ENCODE data around the gene STX5.
A peak's percentile ranks its signal among the peaks of the same experiment; 100 is the strongest.

STX5 gene, protein sequence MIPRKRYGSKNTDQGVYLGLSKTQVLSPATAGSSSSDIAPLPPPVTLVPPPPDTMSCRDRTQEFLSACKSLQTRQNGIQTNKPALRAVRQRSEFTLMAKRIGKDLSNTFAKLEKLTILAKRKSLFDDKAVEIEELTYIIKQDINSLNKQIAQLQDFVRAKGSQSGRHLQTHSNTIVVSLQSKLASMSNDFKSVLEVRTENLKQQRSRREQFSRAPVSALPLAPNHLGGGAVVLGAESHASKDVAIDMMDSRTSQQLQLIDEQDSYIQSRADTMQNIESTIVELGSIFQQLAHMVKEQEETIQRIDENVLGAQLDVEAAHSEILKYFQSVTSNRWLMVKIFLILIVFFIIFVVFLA

DNA sequence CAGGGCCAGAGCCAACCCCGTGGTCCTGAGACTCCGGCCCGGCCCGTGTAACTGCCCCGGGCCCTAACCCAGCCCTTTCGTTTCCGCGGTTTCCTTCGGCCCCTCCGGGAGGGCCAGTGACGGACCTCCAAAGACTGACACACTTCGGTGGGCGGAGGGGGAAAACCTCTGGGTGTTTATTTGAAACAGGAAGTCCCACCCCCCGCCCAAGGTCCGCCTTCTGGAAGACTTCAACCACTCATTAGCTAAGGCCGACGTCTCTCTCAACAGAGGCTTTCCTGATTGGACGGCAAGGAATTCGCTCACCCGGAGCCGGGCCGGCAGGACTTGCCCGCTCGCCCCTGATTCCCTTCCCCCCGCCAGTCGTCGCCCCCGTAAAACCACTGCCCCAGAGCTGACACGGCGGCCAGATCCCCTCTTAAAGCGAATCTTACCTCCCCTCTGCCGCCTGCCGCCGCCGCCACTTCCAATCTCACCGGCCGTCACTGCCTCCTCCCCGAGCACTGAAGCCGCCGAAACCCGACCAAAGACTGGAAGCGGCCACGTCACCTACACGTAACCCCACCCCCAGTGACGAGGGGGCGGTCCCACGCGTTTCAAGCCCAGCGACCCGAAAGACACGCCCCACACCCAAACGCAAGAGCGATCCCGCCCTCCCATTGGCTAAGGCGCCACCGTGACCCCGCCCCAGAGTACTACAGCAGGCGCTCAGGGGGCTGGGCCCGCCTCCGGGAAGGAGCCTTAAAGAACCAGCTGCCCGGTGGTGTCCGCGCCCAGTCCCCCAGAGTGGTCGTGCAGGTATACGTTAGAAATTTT lies at the start of gene STX5:
Gene STX5 (minus strand): TSS at position 532 of the 816 bp plus-strand sequence. CDS start 808 bp downstream, outside the sequence.
- Histone ChIP-seq H3K4me3 (ENCODE audit: low read length) (peak within 1 kb of the TSS; percentile 97), H3K9ac (ENCODE audit: low read depth, low read length) (peak within 1 kb of the TSS; percentile 94), H3K27me3 (ENCODE audit: insufficient read depth, low read length) (no peaks in the 10 kb centered on the region), H3K4me1 (ENCODE audit: insufficient read depth, low read length) (peaks cover 4% of the 10 kb centered on the region; the same call in 1 of the 2 replicates), H3K27ac (ENCODE audit: low read length) (peak within 1 kb of the TSS; percentile 95), H3K36me3 (ENCODE audit: insufficient read depth, low read depth, low read length) (peaks cover 49% of the 10 kb centered on the region), H3K9me3 (ENCODE audit: insufficient read depth, low read depth, low read length) (no peaks in the 10 kb centered on the region)

DNA sequence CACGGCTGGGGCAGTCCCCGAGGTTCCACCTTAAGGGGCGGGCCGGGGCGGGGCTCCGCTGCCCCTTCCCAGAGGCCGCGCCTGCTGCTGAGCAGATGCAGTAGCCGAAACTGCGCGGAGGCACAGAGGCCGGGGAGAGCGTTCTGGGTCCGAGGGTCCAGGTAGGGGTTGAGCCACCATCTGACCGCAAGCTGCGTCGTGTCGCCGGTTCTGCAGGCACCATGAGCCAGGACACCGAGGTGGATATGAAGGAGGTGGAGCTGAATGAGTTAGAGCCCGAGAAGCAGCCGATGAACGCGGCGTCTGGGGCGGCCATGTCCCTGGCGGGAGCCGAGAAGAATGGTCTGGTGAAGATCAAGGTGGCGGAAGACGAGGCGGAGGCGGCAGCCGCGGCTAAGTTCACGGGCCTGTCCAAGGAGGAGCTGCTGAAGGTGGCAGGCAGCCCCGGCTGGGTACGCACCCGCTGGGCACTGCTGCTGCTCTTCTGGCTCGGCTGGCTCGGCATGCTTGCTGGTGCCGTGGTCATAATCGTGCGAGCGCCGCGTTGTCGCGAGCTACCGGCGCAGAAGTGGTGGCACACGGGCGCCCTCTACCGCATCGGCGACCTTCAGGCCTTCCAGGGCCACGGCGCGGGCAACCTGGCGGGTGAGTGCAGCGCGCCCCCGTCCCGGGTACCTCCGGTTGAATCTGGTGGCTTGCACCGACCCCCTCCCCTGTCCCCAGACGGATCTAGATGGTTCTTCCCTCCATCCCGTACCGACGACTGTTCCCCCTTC lies 49.1 kb upstream of the STX5 start, which contains the start of gene SLC3A2:
Gene SLC3A2 (plus strand): TSS at position 94 of the 776 bp plus-strand sequence. CDS start 128 bp downstream, at position 222.
- H3K4me3 ChIP-seq (ENCODE audit: low read length): peak within 1 kb of the TSS; percentile 87
- H3K27ac ChIP-seq (ENCODE audit: low read length): peak within 1 kb of the TSS; percentile 92
- H3K9ac ChIP-seq (ENCODE audit: low read depth, low read length): peak within 1 kb of the TSS; percentile 99
- no peaks in the 10 kb centered on the region for H3K9me3 ChIP-seq (ENCODE audit: insufficient read depth, low read depth, low read length)
- peaks cover 83% of the 10 kb centered on the region for H3K36me3 ChIP-seq (ENCODE audit: insufficient read depth, low read depth, low read length)
- no peaks in the 10 kb centered on the region for H3K27me3 ChIP-seq (ENCODE audit: insufficient read depth, low read length)
- peaks cover 19% of the 10 kb centered on the region for H3K4me1 ChIP-seq (ENCODE audit: insufficient read depth, low read length)

DNA sequence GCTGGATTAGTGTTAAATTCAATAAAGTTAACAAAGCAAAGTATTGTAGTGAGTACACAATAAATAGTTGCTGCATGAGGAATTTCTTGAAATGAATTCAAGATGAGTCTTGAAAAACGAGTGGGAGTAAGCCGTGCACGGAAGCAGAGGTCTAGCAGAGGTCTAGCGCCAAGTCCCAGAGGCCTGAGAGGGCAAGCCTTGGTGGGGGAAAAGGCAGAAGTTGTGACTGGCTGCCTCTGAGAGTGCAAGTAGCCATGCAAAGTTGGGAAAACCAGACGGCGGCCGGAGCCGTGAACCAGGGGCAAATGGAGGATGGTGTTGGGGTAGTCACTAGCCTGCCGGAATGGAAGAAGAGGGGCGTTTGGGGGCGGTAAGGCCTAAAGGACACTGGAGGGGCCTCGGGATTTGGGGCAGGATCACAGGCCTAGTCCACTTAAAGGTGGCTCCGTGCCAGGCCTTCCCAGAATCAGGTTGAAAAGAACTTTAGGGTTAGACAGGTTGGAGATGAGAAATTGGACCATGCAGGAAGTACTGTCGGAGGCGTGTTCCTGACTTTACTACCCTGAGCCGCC lies 48.5 kb upstream of the STX5 start:
- Histone ChIP-seq H3K9ac (ENCODE audit: low read depth, low read length) (peak overlapping the region; percentile 99; the same call in 1 of the 2 replicates), H3K4me3 (ENCODE audit: low read length) (peak overlapping the region; percentile 87), H3K36me3 (ENCODE audit: insufficient read depth, low read depth, low read length) (peaks cover 81% of the 10 kb centered on the region), H3K27ac (ENCODE audit: low read length) (no peak overlapping the region), H3K9me3 (ENCODE audit: insufficient read depth, low read depth, low read length) (no peaks in the 10 kb centered on the region), H3K4me1 (ENCODE audit: insufficient read depth, low read length) (peaks cover 19% of the 10 kb centered on the region), H3K27me3 (ENCODE audit: insufficient read depth, low read length) (no peaks in the 10 kb centered on the region)

DNA sequence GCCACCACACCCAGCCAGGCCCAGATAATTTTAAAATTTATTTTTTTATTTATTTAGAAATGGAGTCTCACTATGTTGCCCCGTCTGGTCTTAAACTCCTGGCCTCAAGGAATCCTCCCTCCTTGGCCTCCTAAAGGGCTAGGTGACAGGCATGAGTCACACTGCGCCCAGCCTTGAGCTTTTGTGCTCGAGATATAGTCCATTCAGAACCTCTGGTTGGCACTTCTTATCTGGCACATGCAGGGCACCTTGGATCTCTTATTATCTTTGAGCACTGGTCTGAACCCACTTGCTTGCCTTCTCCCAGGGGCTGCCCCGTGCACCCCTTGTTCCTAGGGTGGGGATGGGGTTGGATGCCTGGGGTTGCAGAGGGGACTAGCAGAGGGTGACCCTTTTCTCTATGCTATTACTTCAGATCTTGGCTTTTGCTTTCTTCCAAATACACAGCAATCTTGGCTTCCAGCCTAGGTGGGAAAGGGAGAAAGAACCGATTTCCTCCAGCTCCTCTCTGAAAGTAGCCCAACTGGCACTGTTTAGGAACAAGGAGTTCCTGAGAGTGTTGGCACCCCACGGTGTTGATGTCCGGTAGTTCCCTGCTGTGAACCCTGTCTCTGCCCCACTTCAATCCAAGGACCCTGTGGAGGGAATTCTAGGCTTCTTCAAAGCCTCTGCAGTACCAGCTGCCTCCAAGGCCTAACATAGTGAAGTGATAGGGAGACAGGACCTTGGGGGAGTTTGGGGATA lies 47.6 kb upstream of the STX5 start:
- peaks cover 19% of the 10 kb centered on the region for H3K4me1 ChIP-seq (ENCODE audit: insufficient read depth, low read length)
- no peak overlapping the region for H3K27ac ChIP-seq (ENCODE audit: low read length)
- H3K9me3 ChIP-seq (ENCODE audit: insufficient read depth, low read depth, low read length): no peaks in the 10 kb centered on the region
- peaks cover 81% of the 10 kb centered on the region for H3K36me3 ChIP-seq (ENCODE audit: insufficient read depth, low read depth, low read length)
- H3K4me3 ChIP-seq (ENCODE audit: low read length): peak overlapping the region; percentile 87
- H3K27me3 ChIP-seq (ENCODE audit: insufficient read depth, low read length): no peaks in the 10 kb centered on the region
- peak overlapping the region; percentile 99; the same call in 1 of the 2 replicates for H3K9ac ChIP-seq (ENCODE audit: low read depth, low read length)

DNA sequence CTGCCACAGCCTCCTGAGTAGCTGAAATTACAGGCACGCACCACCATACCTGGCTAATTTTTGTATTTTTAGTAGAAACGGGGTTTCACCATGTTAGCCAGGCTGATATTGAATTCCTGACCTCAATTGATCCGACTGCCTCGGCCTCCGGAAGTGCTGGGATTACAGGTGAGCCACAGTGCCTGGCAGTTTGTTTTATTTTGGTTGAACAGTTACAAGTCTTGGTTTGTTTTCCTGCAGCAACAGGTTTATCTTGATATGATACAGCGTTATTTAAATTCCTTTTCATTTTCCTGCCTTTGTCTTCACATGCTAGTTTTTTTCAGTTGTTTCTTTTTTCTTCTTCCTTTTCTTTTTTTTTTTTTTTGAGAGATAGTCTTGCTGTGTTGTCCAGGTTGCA lies 44.9 kb upstream of the STX5 start:
- no peak overlapping the region for H3K9ac ChIP-seq (ENCODE audit: low read depth, low read length)
- H3K4me3 ChIP-seq (ENCODE audit: low read length): no peak overlapping the region
- H3K4me1 ChIP-seq (ENCODE audit: insufficient read depth, low read length): peaks cover 12% of the 10 kb centered on the region
- H3K27me3 ChIP-seq (ENCODE audit: insufficient read depth, low read length): no peaks in the 10 kb centered on the region
- H3K36me3 ChIP-seq (ENCODE audit: insufficient read depth, low read depth, low read length): peaks cover 80% of the 10 kb centered on the region
- H3K27ac ChIP-seq (ENCODE audit: low read length): no peak overlapping the region
- no peaks in the 10 kb centered on the region for H3K9me3 ChIP-seq (ENCODE audit: insufficient read depth, low read depth, low read length)

DNA sequence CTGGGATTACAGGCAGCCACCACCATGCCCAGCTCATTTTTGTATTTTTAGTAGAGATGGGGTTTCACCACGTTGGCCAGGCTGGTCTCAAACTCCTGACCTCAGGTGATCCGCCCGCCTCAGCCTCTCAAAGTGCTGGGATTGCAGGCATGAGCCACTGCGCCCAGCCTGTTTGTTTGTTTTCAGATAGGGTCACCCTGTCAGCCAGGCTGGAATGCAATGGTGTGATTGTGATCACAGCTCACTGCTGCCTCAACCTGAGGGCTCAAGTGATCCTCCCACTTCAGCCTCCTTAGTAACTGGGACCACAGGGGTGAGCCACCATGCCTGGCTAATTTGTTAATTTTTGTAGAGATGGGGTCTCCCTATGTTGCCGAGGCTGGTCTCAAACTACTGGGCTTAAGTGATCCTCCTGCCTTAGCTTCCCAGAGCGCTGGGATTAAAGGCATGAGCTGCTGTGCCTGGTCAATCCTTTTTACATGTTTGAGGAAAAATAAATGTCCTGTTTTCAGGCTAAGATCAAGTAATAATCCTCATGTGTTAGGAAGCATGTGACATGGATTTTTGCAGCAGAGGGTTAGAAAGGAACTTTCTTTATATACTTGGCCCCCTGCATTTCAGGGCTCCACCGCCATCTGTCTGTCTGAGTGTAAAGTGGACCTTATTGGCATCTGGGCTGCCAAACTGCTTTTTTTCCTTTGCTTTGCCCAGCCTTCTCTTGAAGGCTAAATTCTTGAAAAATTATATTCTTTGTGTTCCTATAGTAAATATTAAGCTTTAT lies 44.0 kb upstream of the STX5 start:
- H3K4me1 ChIP-seq (ENCODE audit: insufficient read depth, low read length): peaks cover 12% of the 10 kb centered on the region
- peaks cover 87% of the 10 kb centered on the region for H3K36me3 ChIP-seq (ENCODE audit: insufficient read depth, low read depth, low read length)
- no peak overlapping the region for H3K27ac ChIP-seq (ENCODE audit: low read length)
- no peak overlapping the region for H3K9ac ChIP-seq (ENCODE audit: low read depth, low read length)
- no peak overlapping the region for H3K4me3 ChIP-seq (ENCODE audit: low read length)
- no peaks in the 10 kb centered on the region for H3K27me3 ChIP-seq (ENCODE audit: insufficient read depth, low read length)
- H3K9me3 ChIP-seq (ENCODE audit: insufficient read depth, low read depth, low read length): no peaks in the 10 kb centered on the region

DNA sequence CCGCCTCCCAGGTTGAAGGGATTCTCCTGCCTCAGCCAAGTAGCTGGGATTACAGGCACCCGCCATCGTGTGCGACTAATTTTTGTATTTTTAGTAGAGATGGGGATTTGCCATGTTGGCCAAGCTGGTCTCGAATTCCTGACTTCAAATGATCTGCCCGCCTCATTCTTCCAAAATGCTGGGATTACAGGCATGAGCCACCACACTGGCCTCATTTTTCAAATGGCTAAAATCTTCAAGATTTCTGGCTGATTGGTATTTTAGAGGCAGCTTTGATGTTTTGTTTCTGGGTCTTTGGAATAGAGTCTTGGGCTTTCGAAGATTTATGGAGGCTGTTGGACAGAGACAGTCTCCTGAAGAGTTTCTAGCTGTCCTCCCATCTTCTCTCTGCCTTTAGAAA lies 43.0 kb upstream of the STX5 start:
- Histone ChIP-seq H3K9ac (ENCODE audit: low read depth, low read length) (no peak overlapping the region), H3K4me3 (ENCODE audit: low read length) (no peak overlapping the region), H3K9me3 (ENCODE audit: insufficient read depth, low read depth, low read length) (no peaks in the 10 kb centered on the region), H3K27ac (ENCODE audit: low read length) (no peak overlapping the region), H3K4me1 (ENCODE audit: insufficient read depth, low read length) (peaks cover 6% of the 10 kb centered on the region), H3K36me3 (ENCODE audit: insufficient read depth, low read depth, low read length) (peaks cover 88% of the 10 kb centered on the region), H3K27me3 (ENCODE audit: insufficient read depth, low read length) (no peaks in the 10 kb centered on the region)

DNA sequence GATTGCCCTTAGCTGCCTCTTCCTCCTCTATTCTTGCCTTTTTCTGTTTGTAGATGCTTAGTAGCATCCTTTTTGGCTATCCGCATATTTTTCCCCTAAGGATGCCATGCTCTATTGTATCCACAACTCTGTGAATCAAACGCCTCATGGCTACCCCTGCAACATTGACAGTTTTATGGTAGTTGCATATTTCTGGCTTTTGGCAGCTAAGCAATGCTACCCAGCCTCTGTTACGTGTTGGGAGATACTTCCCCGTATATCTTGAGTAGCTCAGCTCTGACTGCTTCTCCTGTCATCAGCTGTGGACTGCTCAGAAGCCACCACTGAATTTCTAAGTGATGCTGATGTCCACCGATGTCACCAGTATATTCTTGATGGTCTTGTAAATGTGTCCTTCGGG lies 33.8 kb upstream of the STX5 start:
- Histone ChIP-seq H3K9ac (ENCODE audit: low read depth, low read length) (no peak overlapping the region), H3K4me1 (ENCODE audit: insufficient read depth, low read length) (peaks cover 13% of the 10 kb centered on the region; the same call in 1 of the 2 replicates), H3K9me3 (ENCODE audit: insufficient read depth, low read depth, low read length) (no peaks in the 10 kb centered on the region), H3K27me3 (ENCODE audit: insufficient read depth, low read length) (no peaks in the 10 kb centered on the region), H3K27ac (ENCODE audit: low read length) (no peak overlapping the region), H3K36me3 (ENCODE audit: insufficient read depth, low read depth, low read length) (peaks cover 59% of the 10 kb centered on the region), H3K4me3 (ENCODE audit: low read length) (no peak overlapping the region)

DNA sequence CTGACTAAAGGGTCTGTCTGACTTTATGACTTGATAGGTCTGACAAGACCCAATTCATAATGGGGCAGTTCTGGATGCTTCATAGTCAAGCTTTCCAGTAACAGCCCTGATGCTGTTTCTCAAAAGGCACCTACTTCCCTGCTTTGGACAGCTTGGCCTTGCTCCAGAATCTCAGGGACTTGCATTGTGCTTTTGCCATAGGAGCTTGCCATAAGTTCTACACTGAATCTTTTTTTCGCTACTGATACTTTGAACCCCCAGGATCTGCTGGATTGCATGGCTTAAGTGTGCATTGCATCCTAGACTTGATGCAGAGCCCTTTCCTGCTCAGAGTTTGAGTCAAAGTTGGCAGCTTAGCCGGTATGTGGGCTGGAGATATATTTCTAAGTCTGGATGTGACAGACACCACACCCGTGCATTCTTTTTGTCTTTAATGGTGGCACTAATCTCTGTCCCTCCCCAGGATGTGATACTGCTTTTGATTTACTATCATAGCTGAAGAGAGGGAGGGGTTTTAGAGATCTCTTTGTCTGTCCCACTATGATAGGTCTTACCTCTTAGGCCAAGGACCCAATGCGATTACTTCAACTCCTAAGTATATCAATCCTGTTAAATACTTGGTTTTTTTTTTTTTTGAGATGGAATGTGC lies 32.0 kb upstream of the STX5 start:
- Histone ChIP-seq H3K9me3 (ENCODE audit: insufficient read depth, low read depth, low read length) (no peaks in the 10 kb centered on the region), H3K27me3 (ENCODE audit: insufficient read depth, low read length) (no peaks in the 10 kb centered on the region), H3K4me1 (ENCODE audit: insufficient read depth, low read length) (peaks cover 16% of the 10 kb centered on the region; the same call in 1 of the 2 replicates), H3K27ac (ENCODE audit: low read length) (no peak overlapping the region), H3K9ac (ENCODE audit: low read depth, low read length) (no peak overlapping the region), H3K4me3 (ENCODE audit: low read length) (no peak overlapping the region), H3K36me3 (ENCODE audit: insufficient read depth, low read depth, low read length) (peaks cover 66% of the 10 kb centered on the region)
